ENCODE data around the gene SYCE3.
A peak's percentile ranks its signal among the peaks of the same experiment; 100 is the strongest.

The SYCE3 gene

DNA sequence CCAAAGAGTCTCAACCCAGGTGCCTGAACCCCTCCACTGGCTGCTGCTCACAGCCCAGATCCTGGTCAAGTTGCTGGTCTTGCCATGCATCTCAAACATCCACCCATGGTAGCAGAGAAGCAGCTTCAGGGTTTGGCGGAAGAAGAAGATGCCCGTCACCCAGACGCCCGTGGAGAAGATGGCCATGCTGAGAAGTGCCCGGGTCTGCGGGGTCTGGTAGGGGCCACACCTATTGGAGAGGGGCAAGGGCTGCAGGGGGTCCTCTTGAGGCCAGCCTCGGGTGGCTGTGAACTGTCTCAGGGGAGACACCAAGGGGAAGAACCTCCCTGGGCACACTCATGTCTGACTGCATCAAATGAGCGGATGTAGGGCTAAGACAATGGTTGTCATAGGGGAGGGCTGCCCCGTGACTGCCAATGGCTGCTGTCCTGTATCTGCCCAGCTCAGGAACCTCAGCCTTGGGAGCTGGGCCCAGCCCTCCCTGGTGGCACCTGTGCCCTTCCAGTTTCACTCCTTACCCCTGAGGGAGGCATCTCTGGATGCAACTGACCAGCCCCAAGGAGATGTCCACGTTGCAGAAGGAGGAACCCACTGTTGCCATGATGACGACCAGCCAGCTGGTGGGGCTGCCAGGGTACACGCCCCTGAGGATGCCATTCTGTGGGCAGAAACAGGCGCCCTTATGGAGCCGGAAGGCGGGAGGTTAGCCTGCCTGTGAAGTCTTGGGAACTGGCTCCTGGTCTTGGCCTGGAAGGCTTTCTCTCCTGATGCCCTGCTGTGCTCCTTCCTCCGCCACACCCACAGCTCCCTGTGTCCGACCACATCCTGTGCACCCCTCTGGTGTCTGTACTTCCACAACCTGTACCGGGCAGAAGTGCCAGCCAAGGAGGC lies 14.3 kb upstream of the SYCE3 start:
- DNase-seq (ENCODE audit: insufficient read length, low spot score): no peak

DNA sequence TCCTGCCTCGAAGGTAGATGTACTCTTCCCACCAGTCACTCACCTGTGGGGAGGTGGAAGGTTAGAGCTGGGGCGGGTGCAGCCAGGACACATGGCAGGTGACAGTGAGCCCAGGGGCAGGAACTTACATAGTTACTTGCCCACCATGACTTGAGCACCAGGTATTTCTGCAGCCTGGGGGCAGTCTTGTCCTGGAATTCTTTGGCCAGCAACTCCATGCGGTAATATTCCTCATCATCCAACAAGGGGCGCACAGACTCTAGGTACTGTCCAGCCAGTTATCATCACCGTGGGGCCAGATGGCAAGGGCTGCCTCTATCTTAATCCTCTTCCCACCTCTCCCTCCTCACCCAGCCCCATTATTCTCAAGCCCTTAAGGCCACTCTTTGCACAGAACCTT lies 13.4 kb upstream of the SYCE3 start:
- DNase-seq (ENCODE audit: insufficient read length, low spot score) (no peak), FAIRE-seq (no peak)

More for the DNA sequence above, 14.3 kb upstream of the SYCE3 start:
- no peak for FAIRE-seq

DNA sequence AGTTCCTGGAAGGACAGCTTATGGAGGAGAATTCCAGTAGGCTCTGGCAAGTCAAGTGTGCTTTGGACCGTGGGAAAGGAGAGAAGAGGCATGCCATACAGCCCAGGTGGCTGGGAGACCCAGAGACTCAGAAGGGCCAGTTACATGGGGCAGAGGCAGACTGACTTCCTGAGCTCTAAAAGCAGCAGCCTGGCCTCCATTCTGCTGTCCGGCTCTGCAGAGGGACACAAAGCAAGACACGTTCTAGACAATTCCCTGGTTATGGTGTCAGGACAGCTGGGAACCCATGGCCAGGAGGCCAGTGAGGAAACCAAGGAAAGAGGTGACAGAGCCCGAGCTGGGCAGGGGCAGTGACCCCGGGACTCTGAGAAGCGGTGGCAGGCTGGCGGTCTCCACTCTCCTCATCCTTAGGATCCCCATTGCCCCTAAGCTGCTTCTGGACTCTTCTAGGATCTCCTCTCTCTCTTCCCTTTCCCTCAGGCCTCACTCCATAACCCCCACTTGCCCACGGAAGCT lies 12.8 kb upstream of the SYCE3 start:
- DNase-seq (ENCODE audit: insufficient read length, low spot score) (no peak), FAIRE-seq (no peak)

DNA sequence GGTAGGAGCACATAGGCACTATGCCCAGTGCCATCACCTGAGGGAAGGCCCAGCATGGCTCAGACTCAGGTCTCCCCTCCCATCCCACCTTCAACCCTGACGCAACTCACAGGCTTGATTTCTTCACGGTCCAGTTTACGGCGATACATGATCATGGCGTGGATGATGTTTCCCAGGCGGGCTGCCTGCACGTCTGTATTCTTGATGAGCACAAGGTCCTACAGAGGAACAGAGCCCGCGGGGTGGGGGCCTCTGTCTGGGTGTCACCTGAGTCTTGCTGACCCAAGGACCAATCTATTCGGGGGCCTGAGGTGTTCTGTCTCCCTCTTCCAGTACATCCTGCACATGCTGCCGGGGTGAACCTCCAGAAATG lies 11.7 kb upstream of the SYCE3 start:
- FAIRE-seq (no peak), DNase-seq (ENCODE audit: insufficient read length, low spot score) (no peak)

DNA sequence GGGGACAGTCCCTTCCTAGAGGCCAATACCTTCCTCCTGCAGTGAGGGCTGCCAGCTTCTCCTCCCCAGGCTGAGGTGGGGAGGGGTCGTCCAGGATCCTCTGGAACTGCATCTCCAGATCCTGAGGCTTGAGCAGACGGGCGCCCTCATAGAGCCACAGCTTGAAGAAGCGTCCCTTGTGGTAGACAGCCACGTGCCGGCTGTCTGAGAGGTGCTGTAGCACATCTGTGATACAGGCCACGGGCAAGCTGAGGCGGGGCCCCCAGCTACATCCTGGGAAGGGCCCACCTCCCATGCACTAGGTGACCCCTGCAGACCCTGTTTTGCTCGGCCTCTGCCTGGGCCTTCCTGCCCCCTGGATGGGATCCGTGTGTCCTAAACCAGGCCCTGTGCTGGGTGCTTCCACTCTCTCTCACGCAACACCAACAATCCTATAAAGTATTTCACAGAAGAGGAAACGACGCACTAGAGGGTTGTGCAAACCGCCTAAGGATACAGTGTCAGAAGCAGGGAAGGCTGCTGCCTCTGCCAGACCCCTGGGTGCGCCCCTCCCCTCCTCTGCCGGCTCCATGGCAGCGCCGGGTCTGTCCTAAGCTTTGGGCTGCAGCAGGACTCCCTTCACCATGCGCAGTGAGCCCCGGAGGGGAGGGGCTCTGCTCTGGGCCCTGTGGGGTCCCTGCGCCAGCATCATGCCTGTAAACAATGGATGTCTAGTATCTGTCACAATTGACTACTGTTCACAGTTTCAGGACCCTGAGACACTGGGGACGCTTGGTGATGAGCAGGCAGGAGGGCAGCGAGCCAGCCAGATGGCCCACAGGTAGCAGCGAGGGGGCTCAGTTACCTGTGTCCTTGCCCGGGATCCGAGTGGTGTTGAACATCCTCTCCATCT lies 11.0 kb upstream of the SYCE3 start:
- DNase-seq (ENCODE audit: insufficient read length, low spot score): no peak
- FAIRE-seq: no peak

DNA sequence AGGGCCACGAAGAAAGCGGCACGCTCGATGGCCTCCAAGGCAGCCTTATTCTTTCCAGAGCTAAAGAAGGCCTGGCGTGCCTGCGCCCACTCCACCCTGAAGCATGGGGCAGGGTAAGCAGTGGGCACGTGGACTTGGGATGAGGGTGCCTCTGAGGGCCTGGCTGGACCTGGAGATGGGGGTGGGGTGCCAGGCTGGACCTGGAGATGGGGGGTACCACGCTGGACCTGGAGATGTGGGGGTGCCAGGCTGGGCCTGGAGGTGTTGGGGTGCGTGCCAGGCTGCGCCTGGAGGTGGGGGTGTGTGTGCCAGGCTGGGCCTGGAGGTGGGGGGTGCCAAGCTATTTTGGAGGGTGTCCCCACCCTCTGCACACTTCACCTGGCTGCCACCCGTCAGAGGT lies 10.2 kb upstream of the SYCE3 start:
- FAIRE-seq (peak; percentile 31), DNase-seq (ENCODE audit: insufficient read length, low spot score) (no peak)

DNA sequence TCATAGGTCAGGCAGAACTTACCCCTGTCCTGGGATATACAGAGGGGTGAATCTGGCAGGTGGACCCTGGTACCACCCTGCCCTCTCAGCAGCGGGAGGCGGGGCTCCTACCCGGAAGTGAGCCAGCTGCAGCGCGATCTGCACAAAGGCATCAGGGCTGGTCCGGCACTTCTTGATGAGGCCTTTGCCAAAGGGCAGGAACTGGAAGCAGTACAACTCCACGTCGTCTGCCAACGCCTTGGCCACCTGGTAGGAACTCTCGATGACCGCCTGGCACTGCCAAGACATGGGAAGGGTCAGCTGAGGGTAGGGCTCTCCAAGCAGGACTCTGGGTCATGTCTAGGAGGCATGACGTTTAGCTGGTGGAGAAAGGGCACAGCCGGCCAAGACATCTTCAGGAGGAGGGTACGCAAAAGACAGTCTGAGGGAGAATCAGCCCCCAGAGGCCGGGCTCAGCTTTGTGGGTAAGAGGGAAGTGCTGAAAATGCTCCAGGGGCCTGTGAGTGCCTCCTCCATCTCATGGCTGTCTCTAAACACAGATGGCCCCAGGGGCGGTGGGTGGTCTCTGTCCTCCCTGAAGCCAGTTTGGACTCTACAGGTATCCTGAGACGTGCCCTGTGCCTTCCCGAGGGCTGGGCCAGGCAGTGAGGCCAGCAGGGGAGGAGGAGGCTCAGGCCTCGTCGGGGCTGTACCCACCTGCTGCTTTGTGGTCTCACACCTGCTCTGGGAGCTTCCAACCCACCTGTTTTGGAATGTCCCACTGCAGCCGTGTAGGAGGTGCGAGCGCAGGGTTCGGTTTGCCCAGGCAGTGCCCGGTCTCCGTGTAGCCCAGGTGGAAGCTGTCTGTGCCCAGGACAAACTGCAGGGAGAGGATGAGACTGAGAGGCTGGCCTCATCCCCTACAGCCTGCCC lies 8.8 kb upstream of the SYCE3 start:
- DNase-seq (ENCODE audit: insufficient read length, low spot score) (no peak), FAIRE-seq (no peak)

DNA sequence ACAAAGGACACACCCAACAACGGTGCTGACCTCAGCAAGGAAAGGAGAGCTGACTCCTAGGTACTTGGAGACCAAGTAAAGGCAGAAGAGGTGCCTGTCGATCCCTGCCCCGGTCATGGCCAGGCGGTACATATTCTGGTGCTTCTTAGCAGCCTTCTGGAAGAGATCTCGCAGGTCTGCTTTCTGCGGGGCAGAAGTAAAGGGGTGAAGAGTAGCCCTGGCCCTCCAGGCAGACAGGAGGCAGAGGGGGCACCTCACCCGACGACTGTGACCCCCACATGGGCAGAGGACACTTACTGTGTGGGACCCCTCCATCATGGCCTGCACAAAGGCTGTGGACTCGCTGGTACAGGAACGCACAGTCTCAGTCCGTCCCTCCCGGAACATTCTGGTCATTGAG lies 8.1 kb upstream of the SYCE3 start:
- FAIRE-seq: no peak
- DNase-seq (ENCODE audit: insufficient read length, low spot score): no peak

DNA sequence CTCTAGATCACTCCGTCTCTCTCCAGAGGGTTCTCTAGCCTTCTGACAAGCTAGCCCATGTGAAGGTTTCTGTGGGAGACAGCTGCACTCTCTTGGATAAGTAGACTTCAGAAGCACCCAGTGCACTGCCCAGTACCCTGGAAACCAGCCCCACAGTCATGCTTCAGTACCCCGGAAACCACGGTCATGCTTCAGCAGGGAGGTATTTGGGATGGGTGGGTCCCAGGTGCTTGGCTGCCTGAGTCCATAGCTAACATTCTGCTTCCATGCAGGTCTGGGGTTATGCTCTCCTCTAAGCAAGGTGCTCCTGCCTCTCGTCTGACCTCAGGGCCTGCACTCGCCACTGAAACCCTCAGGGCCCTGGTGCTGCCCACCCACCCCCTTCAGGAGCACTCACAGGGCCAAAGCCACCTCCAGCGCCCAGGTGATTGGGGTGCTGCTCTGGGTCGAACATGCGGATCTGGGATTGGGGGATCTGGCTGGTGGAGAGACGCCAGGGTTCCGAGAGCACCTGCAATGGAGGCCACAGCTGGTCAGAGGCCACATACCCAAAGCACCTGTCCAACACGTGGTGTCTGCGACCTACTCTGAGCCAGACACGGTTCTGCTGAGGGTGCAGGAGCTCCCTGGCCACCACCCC lies 7.3 kb upstream of the SYCE3 start:
- DNase-seq (ENCODE audit: insufficient read length, low spot score) (no peak), FAIRE-seq (no peak)

DNA sequence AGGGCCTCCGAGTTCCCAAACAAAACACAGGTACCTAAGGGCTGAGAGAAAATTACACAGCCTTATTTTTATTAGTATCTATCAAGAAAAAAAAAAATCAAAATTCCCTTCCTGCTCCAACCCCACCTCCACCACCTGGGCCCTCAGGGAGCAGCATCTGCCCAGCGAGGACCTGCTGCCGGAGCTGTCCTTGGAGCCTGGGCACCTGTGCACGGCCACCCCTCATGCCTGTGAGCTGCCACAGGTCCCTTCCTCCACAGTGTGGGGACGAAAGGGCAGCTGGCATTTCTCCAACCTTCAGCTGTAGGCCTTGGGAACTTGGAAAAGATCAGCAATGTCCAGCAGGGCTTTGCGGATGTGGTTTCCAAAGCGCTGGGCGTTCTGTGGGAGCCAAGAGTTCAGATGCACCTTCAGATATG lies 6.3 kb upstream of the SYCE3 start:
- FAIRE-seq: no peak
- DNase-seq (ENCODE audit: insufficient read length, low spot score): no peak

DNA sequence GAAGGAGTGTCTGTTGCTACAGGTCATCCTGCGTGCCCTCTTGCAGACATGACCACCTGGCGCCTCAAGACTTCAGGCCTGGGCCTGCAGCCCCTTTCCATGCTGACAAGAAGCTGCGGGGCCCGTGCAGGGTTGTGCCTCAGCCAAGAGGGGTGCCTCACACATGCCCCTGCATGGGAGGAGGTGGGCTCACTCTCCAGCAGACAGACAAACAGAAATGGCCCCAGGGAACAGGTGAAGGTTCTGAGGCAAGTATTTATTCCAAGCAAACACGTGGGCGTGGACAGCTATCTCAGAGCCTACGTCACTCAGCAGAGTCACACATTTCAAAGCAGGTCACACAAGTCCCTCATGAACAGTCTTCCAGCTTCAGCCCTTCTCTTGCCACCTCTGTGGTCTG lies 5.9 kb upstream of the SYCE3 start:
- DNase-seq (ENCODE audit: insufficient read length, low spot score): no peak
- no peak for FAIRE-seq

DNA sequence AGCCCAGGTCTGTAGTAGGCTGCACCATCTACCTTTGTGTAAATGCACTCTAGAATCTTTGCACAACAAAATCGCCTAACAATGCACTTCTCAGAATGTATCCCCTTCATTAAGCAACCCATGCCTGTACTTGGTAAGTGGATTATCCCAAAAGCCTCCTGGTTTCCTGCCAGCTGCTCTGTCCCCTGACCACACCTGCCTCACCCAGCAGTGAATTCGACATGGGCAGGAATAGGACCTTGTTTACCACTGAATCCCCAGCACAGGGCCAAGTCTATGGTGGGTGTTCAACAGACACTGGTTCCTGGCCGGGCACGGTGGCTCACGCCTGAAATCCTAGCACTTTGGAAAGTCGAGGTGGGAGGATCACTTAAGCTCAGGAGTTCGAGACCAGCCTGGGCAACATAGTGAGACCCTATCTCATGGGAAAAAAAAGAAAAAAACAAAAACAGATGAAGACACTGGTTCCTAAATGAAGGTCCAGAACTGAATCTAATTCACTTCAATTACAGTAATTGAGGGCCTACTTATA lies 5.1 kb upstream of the SYCE3 start:
- FAIRE-seq (no peak), DNase-seq (ENCODE audit: insufficient read length, low spot score) (no peak)

DNA sequence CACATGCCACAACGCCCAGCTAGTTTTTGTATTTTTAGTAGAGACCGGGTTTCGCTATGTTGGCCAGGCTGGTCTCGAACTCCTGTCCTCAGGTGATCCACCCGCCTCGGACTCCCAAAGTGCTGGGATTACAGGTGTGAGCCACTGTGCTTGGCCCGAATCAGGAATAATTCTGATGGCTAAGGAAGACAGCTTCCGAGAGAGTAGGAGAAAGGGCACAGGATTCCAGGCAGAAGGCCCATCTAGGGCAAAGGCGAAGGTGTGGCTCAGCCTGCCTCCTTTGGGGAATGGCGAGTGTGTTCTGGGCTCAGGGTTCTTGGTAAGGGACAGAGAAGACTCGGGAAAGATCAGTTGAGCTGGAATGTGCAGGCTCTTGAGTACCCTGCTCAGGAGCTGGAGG lies 1.6 kb upstream of the SYCE3 start:
- DNase-seq (ENCODE audit: insufficient read length, low spot score) (no peak), FAIRE-seq (no peak)

DNA sequence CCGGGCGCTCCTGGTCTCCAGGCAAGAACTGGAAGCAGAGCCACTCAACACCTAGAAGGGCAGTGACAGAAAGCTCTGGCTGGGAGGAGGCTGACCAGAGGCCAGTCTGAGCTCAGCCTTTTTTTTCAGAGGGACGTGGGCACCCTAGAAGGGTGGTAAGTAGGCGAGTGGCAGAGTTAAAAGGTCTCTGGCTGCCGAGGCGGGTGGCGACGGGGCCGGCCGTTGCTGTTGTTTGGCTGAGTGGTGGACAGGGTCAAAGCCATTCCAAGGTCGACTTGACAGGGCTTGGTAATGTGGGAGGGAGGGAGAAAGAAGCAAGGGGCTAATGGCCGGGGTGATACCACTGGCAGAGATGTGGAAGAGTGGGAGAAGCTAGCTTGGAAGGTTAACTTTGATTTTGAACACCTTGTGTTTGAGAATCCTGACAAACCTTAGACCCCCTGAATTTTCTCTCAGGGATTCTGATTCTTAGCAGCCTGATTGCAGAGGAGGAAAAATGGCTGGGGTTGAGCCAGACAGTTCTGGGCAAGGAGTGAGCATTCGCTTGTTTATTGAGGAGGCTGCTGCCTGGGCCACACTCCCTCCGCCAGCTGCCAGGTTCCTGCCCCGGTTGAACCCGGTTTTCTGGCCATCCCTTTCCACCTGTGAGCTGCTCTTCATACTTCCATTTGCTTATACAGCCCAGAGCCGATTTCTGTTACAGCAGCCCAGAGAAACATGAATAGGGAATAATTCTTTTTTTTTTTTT lies 868 bp upstream of the SYCE3 start:
- no peak for DNase-seq (ENCODE audit: insufficient read length, low spot score)
- no peak for FAIRE-seq

DNA sequence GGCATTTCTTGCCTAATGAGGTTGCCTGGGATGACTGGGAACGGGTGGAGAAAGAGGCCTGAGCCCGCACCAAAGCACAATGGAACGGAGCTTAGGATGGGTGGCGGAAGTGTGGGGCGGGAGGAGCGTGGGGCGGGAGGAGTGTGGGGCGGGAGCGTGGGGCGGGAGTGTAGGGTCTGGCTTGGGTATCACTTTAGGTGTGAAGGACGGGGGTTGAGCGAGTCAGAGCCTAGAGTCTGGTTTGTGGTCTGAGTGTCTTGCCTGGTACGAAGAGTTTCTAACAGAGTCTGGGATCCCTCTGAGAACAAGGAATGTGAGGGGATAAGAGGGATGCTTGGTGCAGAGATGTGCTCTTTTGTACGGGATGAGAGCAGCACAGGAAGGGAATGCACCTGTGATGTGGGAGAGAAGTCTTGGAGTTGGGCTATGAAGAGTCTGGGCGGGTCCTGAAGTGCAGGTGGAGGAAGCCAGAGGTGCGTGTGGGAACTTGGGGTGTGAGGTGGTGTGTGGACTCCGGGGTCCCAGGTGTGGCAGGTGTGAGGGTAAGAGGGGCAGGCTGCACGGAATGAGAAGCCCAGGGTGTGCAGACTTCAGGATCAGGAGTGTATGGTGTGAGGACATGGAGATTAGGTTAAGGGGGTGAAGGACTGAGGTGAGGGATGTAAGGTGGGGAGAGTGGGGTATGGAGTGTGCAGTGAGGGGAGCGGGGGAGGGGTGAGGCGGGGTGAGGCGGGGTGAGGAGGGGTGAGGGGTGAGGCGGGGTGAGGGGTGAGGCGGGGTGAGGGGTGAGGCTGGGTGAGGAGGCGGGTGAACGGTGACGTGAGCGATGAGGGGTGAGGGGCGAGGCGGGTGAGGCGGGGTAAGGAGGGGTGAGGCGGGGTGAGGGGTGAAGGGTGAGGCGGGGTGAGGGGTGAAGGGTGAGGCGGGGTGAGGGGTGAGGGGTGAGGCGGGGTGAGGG lies 1.0 kb downstream of the SYCE3 start:
- DNase-seq (ENCODE audit: insufficient read length, low spot score) (no peak), FAIRE-seq (no peak)

DNA sequence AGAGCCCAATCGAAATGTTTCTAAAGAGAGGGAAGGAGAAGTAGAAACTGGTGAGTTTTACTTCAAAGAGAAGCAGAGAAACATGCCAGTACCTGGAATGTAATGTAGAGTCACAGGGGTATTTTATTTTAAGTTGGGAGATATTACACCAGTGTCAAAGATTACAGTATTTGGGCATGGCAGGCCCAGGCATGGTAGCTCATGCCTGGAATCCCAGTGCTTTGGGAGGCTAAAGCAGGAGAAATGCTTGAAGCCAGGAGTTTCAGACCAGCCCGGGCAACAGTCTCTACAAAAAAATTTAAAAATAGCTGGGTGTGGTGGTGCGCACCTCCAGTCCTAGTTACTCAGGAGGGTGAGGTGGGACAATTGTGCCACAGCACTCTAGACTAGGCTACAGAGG lies 2.7 kb downstream of the SYCE3 start:
- DNase-seq (ENCODE audit: insufficient read length, low spot score) (no peak), FAIRE-seq (no peak)

DNA sequence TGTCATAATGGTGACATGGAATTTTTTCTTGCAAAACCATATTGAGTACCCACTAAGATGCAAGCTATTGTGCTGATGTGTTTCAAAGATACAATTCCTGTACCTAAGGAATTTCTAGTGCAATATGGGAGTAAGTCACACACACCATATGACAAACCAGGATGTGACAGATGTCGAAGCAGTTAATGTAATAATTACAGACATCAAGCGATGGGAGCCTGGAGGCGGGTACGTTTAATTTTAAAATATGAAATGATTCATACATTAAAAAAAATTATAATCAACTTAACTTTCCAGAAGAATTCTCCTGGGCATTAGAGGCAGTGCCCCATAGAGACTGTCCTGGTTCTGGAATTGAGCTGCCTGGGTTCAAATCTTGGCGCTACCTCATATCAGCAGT lies 6.0 kb downstream of the SYCE3 start:
- DNase-seq (ENCODE audit: insufficient read length, low spot score) (no peak), FAIRE-seq (no peak)

DNA sequence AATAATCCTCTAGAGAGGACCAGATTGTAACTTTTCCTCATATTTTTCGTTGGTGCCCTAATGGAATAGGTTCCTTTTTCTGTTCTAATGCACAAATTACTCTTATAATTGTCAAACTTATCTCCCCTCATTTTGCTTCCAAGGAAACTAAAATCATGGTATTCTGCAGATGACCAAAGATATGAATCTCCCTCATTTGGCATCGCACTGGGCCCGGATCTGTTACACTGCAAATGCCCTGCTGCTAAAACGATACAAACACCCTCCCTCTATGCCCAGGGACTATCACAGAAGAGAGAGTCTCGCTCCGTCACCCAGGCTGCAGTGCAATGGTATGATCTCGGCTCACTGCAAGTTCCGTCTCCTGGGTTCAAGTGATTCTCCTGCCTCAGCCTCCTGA lies 9.4 kb downstream of the SYCE3 start:
- DNase-seq (ENCODE audit: insufficient read length, low spot score): no peak
- no peak for FAIRE-seq
